Adrenal gland (tissue), 5 donors: ENCODE data around the gene CRADD.

Source experiments
- CTCF ChIP-seq, 6 experiments: fragments of 450-650 bp in 4 of 6; fragments of 200-600 bp in 2 of 6; sonication (generic) in 1 of 6; IDR thresholded peaks; 1 replicate in 5 of 6; 2 replicates in 1 of 6; pipeline versions ENCODE4 v1.5.1 to v1.8.0; 2016 to 2021; ENCODE audit warnings: antibody characterized with exemption in 6 of 6, mild to moderate bottlenecking in 2 of 6, moderate library complexity in 1 of 6
- POLR2A ChIP-seq, 2 donors: fragments of 450-650 bp; IDR thresholded peaks; one replicate each; pipeline ENCODE4 v1.6.1; 2017; ENCODE audit warnings: antibody characterized with exemption in 2 of 2, mild to moderate bottlenecking in 2 of 2, moderate library complexity in 1 of 2
- donor health status: DM: no; HTN: no; CAD: no.

DNA sequence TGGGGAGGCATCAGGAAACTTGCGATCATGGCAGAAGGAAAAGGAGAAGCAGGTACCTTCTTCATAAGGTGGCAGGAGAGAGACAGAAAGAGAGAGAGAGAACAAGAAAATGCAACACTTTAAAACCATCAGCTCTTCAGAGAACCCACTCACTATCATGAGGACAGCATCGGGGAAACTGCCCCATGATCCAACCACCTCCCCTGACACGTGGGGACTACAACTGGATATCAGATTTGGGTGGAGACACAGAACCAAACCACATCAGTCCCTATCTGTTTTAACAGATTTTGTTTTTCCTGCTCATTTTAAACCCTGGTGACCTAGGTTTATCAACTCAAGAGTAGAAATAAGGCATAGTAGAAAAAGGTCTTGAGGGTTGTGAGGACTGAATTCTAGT lies 261.1 kb downstream of the CRADD start:
- no peak for TF ChIP-seq CTCF (IDR thresholded peaks at IDR 0.05)
- no peak for TF ChIP-seq POLR2A (IDR thresholded peaks at IDR 0.05)
